NCI-H1048 (cell line): ENCODE measurements around the gene ACBD6.
"Not testable (repeated sequence)": the region's sequence is repeated elsewhere in the genome, so short reads cannot be mapped to it uniquely, and the experiment has no call there.

Experiments
- DNase-seq: peaks from one replicate; lab custom pipeline; 2025; lab: John Stamatoyannopoulos, UW

ACBD6 gene

DNA sequence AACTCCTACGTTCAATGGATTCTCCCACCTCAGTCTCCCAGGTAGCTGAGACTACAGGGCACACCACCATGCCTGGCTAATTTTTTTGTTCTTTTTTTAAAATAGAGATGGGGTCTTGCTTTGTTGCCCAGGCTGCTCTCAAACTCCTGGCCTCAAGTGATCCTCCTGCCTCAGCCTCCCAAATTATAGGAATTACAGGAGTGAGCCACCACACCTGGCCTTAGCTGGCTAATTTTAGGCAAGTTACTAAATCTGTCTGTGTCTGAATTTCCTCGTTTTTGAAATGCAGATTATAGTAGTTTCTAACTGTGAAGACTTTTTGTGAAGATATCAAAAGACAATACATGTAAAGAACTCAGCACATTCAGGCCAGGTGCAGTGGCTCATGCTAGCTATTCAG, 13.7 kb downstream of the ACBD6 start:
- DNase-seq: no peak

DNA sequence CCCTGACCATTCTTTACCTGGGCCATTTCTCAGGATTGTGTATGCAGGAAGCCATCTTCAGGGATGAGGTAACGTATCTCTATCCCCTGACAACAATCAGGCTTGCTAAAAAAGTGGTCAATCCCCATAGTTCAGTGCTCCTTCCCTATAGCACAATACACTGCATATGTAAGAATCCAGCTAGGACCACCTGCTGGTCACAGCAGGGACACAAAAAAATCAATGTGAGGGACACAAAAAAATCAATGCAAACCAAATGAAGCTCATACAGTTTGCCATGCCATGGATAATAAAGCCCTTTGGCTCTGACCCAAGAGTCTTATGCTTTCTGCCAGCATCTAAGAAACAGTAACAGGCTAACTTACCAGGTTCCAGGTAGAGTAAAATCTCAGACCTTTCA, 16.3 kb downstream of the ACBD6 start:
- no peak for DNase-seq

DNA sequence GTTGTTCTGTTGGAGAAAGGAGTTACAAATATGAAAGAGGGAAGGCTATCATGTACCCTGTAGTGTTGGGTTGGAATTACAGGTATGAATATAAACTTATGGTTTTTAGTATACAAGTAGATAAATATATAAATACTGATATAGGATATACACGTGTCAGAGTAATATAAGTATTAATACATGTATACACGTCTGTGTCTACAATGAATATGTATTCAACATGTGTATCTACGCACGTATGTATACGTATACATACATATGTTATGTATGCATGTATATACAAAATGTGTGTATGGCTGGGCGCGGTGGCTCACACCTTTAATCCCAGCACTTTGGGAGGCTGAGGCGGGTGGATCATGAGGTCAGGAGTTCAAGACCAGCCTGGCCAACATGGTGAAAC, 17.9 kb downstream of the ACBD6 start:
- no peak for DNase-seq

DNA sequence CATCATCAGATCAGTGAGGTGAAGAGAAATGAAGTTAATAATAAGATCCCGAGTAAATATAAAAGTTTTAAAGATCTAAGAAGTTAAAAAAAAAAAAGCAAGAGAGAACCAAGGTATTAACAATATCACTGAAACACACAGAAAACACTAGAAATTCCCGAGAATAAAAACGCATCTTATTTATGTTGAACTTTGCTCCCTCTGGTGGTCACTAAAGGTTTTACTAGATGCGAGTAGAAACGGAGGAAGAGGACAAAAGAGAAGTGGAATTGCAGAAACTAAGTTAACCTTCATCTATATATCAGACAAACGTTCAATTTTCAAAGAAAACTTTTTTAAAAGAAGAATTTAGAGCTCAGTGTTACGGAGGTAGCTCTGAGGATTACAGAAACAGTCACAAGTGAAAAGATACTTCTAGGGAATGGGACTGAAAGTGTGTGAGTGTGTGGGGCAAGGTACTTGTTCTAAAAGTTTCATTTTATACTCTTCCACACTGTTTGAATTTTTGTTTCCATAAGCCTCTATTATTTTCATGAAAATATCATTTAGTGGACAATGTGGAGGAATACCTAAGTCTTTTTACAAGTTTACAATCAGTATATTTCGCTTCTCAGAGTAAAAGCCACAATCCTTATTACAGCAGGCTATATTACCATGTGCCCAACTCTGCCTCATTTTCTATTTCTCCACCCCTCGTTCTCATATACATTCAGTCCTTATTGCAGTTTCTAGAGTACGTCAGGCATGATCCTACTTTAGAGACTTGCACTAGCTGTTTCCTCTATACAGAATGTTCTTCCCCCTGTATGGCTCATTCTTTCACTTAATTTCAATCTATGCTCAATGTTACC, 19.7 kb downstream of the ACBD6 start:
- peak; percentile 59 for DNase-seq

DNA sequence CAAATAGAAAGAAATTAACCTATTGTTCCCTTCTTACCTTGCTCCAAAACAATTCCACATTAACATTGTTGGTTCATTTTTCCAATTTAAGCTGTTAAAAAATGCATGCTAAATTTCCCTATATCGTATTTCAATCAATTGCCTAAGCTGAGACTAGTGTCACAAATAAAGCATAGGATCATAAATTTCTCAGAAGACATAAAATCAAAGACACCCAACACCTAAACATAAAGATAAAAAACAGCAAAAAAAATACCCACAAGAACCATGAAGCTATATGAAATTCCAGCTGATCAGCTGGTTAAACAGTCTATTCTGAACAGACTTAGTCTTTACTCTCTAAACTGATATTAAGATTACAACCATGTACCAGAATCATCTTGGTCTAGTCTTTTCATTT, 32.3 kb downstream of the ACBD6 start:
- no peak for DNase-seq

DNA sequence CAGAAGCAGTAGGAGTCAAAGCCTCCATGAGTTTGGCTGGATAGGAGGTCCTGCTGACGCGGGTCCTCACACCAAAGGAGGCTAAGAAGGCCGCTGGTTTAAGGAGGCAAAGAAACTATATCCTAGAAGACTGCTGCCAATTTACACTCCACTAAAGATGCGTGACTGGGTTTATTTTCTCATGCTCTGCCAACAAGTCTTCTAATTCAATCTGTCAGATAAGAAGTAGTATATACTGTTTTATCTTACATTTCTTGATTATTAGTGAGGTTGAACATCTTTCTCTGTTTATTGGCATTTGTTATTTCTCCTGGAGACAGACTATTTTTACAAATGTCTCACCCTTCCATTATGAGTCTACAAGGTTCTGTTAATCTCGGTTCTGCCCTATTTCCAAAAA, 34.1 kb downstream of the ACBD6 start:
- no peak for DNase-seq

DNA sequence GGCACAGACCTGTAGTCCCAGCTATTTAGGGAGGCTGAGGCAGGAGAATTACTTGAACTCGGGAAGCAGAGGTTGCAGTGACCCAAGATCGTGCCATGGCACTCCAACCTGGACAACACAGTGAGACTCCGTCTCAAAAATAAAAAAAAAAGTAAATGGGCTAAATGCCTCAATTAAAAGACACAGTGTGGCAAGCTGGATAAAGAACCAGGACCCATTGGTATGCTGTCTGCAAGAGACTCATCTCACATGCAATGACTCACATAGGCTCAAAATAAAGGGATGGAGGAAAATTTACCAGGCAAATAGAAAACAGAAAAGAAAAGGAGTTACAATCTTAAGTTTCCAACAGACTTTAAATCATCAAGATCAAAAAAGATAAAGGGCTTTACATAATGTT, 40.3 kb downstream of the ACBD6 start:
- no peak for DNase-seq

DNA sequence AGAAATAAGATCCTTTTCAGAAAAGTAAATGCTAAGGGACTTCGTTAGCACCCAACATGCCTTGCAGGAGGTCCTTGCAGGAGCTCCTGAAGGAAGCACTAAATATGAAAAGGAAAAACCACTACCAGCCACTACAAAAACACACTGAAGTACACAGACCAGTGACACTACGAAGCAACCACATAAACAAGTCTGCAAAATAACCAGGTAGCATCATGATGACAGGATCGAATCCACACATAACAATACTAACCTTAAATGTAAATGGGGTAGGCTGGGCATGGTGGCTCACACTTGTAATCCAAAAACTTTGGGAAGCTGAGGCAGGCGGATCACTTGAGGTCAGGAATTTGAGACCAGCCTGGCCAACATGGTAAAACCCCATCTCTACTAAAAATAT, 40.7 kb downstream of the ACBD6 start:
- not testable (repeated sequence) for DNase-seq

DNA sequence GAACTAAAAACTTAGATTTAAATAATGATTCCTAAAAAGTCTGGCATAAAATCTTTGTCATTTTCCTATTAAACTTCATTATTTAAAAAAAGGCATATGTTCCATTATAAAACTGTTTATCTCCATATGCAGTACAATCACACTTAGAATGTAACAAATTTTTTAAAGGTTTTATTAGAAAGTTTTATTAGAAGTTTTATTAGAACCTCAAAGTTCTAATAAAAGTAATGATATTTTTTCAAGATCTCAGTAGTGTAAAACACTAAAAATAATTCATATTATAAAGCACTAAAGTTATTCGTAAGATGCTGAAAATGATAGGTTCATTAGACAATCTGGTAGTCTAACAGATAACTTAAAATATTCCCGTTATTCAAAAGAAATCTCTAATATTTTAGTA, 43.6 kb downstream of the ACBD6 start:
- DNase-seq: no peak

DNA sequence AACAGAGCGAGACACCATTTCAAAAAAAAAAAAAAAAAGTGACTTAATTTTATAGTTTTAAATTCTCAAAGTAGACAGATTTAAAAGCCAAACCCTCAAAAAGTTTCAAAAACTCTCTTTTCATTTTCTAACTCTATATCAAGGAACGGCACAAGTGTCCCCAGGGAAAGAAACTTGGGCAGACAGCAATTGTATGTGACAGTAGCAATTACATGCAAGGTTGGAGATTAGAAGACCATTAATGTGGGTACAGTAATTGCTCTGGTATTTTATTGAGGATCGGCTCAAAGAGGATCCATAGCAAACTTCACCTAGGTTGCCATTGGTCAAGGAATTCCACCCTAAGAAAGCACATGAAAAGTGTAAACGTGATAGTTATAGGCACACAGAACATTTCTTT, 46.2 kb downstream of the ACBD6 start:
- no peak for DNase-seq

DNA sequence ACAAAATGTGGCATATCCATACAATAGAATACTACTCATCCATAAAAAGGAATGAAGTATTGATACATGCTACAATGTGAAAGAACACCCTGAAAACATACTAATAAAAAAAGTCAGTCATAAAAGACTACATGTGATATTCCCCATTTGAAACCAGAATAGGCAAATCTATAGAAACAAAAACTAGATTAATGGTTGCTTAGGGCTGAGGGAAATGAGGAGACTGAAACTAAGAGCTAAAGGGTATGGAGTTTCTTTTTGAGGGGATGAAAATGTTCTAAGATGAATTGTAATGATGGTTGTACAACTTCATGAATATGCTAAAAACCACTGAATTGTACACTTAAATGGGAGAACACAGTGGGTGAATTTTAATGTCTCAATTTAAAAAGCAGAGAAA, 50.9 kb downstream of the ACBD6 start:
- DNase-seq: no peak

DNA sequence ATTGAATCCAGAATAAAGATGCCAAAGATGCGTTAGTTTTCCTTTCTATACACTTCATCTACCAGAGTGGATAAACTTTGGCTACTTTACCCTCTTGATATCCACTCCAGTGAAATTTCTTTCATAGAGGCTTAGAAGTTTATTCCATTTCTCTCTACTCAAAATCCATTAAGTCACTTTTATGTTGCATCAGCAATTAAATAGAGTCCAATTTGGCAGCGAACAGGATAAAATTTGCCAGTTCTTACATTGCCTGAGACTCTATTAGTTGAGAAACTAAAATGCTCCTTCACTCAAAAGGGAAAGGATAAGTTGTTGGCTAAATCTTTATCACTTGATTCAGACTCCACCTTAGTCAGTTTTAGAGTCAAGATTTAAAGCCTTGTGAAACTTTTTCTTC, 57.9 kb downstream of the ACBD6 start:
- no peak for DNase-seq

DNA sequence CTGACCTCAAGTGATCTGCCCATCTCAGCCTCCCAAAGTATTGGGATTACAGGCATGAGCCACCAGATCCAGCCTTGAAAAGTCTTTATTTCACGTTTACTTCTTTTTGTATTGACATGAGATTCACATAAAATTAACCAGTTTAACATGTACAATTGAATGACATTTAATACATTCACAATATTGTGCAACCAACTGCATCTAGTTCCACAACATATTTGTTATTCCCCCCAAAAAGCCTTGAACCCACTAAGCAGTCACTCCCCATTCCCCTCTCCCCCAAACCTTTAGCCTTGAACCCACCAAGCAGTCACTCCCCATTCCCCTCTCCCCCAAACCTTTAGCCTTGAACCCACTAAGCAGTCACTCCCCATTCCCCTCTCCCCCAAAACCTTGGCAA, 62.0 kb downstream of the ACBD6 start:
- DNase-seq: no peak

DNA sequence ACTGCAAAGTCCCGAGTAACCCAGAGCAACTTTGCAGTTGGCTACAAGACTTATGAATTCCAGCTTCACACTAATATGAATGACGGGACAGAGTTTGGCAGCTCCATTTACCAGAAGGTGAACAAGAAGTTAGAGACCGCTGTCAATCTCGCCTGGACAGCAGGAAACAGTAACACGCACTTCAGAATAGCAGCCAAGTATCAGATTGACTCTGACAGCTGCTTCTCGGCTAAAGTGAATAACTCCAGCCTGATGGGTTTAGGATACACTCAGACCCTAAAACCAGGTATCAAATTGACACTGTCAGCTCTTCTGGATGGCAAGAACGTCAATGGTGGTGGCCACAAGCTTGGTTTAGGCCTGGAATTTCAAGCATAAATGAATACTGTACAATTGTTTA, 66.8 kb downstream of the ACBD6 start:
- DNase-seq: no peak

DNA sequence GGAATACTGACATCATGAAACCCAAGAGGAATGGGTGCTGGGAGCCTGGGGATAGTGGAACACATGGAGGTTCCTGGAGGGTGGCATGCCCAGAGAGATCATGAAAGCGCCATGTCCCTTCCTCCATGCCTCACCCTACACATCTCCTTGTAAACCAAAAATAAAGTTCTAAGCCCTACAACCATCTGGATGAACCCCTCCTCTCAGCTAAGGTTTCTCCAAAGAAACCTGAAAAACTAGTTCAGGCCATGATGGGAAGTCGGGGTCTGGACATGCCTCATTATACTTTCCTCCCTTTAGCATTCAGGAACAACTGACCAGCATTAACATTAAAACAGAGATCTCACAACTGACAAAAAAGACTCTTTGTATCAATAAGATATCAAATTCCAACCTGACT, 68.5 kb downstream of the ACBD6 start:
- no peak for DNase-seq

DNA sequence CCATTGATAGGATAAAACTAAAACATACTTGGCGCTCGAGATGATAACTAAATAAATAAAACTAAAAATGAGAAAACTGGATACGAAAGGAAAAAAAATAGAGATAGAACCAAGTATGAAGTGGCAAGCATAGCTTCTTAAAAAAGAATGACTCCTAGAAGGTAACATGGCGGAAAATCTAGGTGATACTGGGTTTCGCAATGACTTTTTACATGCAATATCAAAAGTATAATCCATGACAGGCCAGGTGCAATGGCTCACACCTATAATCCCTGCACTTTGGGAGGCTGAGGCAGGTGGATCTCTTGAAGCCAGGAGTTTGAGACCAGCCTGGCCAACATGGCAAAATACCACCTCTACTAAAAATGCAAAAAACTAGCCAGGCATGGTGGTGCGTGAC, 70.7 kb downstream of the ACBD6 start:
- no peak for DNase-seq

DNA sequence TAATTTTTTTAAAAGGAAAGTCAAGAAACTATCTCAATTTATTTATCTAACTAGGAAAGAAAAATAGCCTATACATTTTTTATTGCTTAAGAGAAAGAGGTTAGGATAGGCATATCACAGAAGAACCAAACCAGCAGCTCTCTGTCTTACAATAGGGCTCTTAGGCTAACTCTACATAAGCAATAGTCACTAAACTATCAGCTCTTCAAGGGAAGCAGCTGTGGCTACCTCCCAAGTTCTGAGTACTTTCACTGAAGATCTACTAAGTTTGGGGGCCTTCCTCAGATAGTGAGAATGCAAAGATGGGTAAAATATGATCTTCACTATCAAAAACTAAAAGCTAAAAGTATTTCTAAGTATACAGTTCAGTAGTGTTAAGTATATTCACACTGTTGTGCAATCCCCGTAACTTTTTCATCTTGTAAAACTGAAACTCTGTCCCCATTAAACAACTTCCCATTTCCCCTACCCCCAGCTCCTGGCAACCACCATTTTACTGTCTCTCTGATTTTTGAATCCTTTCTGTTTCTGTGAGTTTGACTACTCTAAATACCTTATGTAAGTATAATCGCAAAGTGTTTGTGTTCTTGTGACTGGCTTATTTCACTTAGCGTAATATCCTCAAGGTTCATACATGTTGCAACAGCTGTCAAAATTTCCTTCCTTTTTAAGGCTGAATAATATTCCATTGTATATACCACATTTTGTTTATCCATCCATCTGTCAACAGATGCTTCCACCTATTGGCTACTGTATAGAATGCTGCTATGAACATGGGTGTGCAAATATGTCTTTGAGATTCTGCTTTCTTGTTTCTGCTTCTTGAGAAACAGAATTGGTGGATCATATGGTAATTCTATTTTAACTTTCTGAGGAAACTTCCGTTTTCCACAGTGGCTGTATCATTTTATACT, 73.3 kb downstream of the ACBD6 start:
- no peak for DNase-seq

DNA sequence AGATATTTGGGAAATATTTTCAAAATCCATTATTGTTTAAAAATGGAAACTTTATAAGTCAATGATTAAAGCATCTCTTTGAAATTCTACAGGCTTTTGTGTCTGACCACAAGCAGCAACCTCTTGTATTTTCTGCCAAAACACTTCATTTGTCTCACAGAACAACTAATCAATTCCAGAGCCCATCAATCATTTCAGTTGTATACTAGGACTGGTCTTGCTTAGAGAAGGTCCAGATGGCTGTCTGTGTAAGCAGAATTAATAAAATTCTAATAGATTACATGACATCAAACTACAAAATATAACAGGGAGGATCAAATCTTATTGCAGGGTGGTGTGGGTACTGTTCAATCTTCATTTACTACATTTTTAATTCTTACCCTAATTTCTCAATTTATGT, 76.4 kb downstream of the ACBD6 start:
- no peak for DNase-seq

DNA sequence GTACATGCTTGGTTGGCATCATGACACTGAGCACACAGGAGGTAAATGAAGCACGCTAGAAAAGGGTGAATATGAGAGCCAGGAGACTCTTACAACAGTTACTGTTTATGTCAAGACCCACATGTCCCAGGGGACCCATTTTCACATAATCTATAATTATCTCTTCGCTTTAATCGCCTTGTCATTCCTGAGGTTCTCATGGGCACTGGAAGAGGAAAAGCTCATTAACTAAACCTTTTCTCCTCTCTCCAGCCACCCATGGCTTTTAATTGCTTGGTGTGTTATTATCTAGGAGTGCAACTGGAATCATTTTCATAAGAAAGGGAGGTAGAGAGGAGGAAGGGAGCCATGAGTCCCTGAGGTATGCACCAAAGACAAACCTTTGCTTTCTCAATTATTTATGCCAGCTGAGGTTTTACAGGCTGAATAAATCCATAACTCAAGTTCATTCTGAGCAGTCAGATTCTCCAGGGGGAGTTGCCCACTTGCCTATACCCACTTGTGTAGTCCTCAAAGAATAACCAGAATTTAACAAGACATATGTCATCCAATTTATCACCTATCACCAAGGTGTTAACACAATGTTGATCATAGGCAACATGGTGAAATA, 77.4 kb downstream of the ACBD6 start:
- no peak for DNase-seq

DNA sequence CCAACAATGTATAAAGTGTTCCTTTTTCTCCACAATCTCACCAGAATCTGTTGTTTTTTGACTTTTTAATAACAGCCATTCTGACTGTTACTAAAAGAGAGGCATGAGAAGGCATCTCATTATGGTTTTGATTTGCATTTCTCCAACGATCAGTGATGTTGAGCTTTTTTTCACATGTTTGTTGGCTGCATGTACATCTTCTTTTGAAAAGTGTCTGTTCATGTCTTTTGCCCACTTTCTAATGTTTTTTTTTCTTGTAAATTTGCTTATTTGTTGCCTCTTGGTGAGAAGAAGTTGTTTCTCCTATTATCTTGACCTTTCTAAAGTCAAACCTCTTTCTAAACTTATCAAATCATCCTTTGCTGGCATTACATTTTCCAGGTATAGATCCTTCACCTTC, 80.8 kb downstream of the ACBD6 start:
- no peak for DNase-seq

DNA sequence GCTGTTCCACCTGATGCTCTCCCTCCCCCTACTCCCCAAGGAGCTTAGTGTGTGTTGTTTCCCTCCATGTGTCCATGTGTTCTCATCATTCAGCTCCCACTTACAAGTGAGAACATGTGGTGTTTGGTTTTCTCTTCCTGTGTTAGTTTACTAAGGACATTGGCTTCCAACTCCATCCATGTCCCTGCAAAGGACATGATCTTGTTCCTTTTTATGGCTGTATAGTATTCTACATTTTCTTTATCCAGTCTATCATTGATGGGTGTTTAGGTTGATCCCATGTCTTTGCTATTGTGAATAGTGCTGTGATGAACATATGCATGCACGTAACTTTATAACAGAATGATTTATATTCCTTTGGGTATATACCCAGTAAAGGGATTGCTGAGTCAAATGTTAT, 81.2 kb downstream of the ACBD6 start:
- not testable (repeated sequence) for DNase-seq

DNA sequence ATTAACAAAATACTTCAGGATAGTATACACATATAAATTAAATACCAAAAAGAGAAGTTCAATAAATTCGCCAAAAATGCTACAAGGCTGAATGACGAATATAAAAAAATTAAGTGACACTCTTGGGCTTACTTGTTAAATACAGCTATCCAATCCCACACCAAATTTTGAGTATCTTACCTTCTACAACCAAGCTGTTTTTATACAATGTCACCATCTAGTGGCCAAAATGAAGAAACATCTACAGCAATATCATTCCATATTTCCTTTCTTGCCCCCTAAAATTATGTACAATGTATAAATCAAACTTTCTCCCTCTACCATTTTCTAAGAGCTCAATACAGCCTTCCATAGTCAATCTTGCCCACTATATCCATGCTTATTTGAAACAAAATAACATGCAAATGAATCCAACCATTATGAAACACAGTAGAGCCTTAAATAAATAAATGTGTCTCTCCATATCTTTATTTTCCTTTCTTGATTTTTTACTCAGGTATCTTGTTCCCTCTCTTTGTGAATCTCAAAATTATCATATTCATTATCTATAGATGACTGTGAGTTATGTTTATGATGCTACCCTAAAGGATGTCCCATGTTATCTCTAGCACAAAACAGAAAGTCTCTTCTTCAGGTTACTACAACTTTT, 86.3 kb downstream of the ACBD6 start:
- peak; percentile 35 for DNase-seq
